SH-SY5Y (cell line): Measurements from ENCODE around the gene GJB2.

Experiments
- GATA2 ChIP-seq: IDR thresholded peaks from 2 replicates; pipeline ENCODE4 v1.6.1; 2011; ENCODE audit warnings: mild to moderate bottlenecking, low read depth, low read length
- GATA3 ChIP-seq: IDR thresholded peaks from 2 replicates; pipeline ENCODE4 v1.6.1; 2011; ENCODE audit warnings: low read depth, mild to moderate bottlenecking, low read length, moderate library complexity

GRCh38 chr13:20142023-20142926 is 50.5 kb downstream of the GJB2 start:
- TF ChIP-seq GATA2: no peak
- no peak for TF ChIP-seq GATA3
